ENCODE results near the gene TSNAXIP1.

DNA sequence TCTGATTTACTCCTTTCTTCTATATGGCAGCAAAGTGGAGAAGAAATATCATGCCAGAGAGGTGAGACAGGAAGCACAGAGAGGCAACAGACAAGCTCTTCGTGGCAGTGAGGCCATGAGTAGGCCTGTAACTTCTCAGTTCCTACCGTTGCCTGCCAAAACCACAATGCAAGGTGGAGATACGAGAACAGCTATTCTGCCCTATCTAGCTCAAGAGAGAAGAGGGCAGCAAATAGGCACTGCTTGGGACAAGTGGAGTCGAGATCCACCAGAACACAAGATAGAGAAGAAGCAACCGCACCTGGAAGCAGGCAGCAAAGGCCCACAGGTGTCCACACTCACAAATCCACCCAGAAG is 25.1 kb upstream of the TSNAXIP1 start:
- TF ChIP-seq, protein P1, sequence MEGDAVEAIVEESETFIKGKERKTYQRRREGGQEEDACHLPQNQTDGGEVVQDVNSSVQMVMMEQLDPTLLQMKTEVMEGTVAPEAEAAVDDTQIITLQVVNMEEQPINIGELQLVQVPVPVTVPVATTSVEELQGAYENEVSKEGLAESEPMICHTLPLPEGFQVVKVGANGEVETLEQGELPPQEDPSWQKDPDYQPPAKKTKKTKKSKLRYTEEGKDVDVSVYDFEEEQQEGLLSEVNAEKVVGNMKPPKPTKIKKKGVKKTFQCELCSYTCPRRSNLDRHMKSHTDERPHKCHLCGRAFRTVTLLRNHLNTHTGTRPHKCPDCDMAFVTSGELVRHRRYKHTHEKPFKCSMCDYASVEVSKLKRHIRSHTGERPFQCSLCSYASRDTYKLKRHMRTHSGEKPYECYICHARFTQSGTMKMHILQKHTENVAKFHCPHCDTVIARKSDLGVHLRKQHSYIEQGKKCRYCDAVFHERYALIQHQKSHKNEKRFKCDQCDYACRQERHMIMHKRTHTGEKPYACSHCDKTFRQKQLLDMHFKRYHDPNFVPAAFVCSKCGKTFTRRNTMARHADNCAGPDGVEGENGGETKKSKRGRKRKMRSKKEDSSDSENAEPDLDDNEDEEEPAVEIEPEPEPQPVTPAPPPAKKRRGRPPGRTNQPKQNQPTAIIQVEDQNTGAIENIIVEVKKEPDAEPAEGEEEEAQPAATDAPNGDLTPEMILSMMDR (optimal IDR thresholded peaks at IDR 0.05 in 1 of 3, IDR thresholded peaks at IDR 0.05 in 1 of 3, conservative IDR thresholded peaks at IDR 0.05 in 1 of 3; ENCODE audit: extremely low read depth in 1 of 3, insufficient read depth in 2 of 3, low read length in 3 of 3): no peak
- no peak for TF ChIP-seq EZH2 (IDR thresholded peaks at IDR 0.05; ENCODE audit: low read length)
